H9 (cell line): ENCODE results near the gene PCYT1A. TPM values are rescaled to one million over a fixed set of nuclear protein-coding genes. Genes with fewer than 3 reads are reported as not detected.

Source experiments
- DNase-seq: peaks from one replicate; pipeline ENCODE4 v3.0.0-alpha.2; 2017
- H2AFZ ChIP-seq: one replicate; pipeline ENCODE4 v1.6.1; 2013; ENCODE audit warnings: mild to moderate bottlenecking, low read length, control low read depth, moderate library complexity
- H2AK5ac ChIP-seq: 2 replicates; pipeline ENCODE4 v1.6.1; 2013; ENCODE audit warnings: low read length, control low read depth, mixed read lengths; ENCODE audit not compliant: insufficient read length
- H2BK120ac ChIP-seq: one replicate; pipeline ENCODE4 v1.6.1; 2013; ENCODE audit warnings: low read depth, mild to moderate bottlenecking, low read length, control low read depth, inconsistent platforms; ENCODE audit not compliant: poor library complexity, severe bottlenecking
- H2BK12ac ChIP-seq: 2 replicates; pipeline ENCODE4 v1.6.1; 2013; ENCODE audit warnings: low read length, control low read depth, mixed read lengths, low read depth; ENCODE audit not compliant: insufficient read length
- H2BK15ac ChIP-seq: 2 replicates; pipeline ENCODE4 v1.6.1; 2013; ENCODE audit warnings: low read depth, low read length, control low read depth
- H2BK20ac ChIP-seq: one replicate; pipeline ENCODE4 v1.6.1; 2013; ENCODE audit warnings: low read depth, mild to moderate bottlenecking, low read length, control low read depth, inconsistent platforms; ENCODE audit not compliant: poor library complexity, severe bottlenecking
- H2BK5ac ChIP-seq: 2 replicates; pipeline ENCODE4 v1.6.1; 2013; ENCODE audit warnings: low read length, control low read depth, mixed read lengths; ENCODE audit not compliant: insufficient read length
- H3K14ac ChIP-seq: 2 replicates; pipeline ENCODE4 v1.6.1; 2013; ENCODE audit warnings: low read length, control low read depth; ENCODE audit not compliant: insufficient read depth
- H3K18ac ChIP-seq: 2 replicates; pipeline ENCODE4 v1.6.1; 2013; ENCODE audit warnings: low read depth, mild to moderate bottlenecking, mixed read lengths, low read length, control low read depth; ENCODE audit not compliant: insufficient read length
- H3K23ac ChIP-seq: 2 replicates; pipeline ENCODE4 v1.6.1; 2013; ENCODE audit warnings: low read length, control low read depth, mixed read lengths, low read depth; ENCODE audit not compliant: insufficient read length
- H3K23me2 ChIP-seq: 2 replicates; pipeline ENCODE4 v1.6.1; 2013; ENCODE audit warnings: low read depth, mild to moderate bottlenecking, mixed read lengths, low read length, control low read depth; ENCODE audit not compliant: insufficient read length, poor library complexity, severe bottlenecking
- H3K27ac ChIP-seq: 2 replicates; pipeline ENCODE4 v1.5.1; 2013; ENCODE audit warnings: low read length, control low read depth, mixed read lengths, low read depth; ENCODE audit not compliant: insufficient read length
- H3K27me3 ChIP-seq: 2 replicates; pipeline ENCODE4 v1.6.1; 2013; ENCODE audit warnings: low read length, control low read depth, inconsistent platforms; ENCODE audit not compliant: insufficient read depth
- H3K4ac ChIP-seq: 2 replicates; pipeline ENCODE4 v1.6.1; 2013; ENCODE audit warnings: low read depth, mild to moderate bottlenecking, control low read depth, inconsistent platforms, low read length, moderate library complexity
- H3K4me1 ChIP-seq: 2 replicates; pipeline ENCODE4 v1.6.1; 2013; ENCODE audit warnings: low read length, control low read depth, inconsistent platforms; ENCODE audit not compliant: insufficient read depth
- H3K4me2 ChIP-seq: 2 replicates; pipeline ENCODE4 v1.6.1; 2013; ENCODE audit warnings: low read length, control low read depth, mixed read lengths; ENCODE audit not compliant: insufficient read length, insufficient read depth
- H3K56ac ChIP-seq: 2 replicates; pipeline ENCODE4 v1.6.1; 2013; ENCODE audit warnings: low read depth, mild to moderate bottlenecking, mixed read lengths, low read length, control low read depth; ENCODE audit not compliant: insufficient read length
- H3K79me1 ChIP-seq: 2 replicates; pipeline ENCODE4 v1.6.1; 2013; ENCODE audit warnings: low read depth, mild to moderate bottlenecking, moderate library complexity, low read length, control low read depth, inconsistent platforms; ENCODE audit not compliant: insufficient read depth, poor library complexity, severe bottlenecking
- H3K79me2 ChIP-seq: 2 replicates; pipeline ENCODE4 v1.6.1; 2013; ENCODE audit warnings: low read length, control low read depth, inconsistent platforms; ENCODE audit not compliant: insufficient read depth
- H3K9ac ChIP-seq: 2 replicates; pipeline ENCODE4 v1.6.1; 2013; ENCODE audit warnings: low read length, control low read depth, mixed read lengths; ENCODE audit not compliant: insufficient read length; ENCODE audit errors: extremely low read depth
- H3K9me3 ChIP-seq: one replicate; pipeline ENCODE4 v1.6.1; 2013; ENCODE audit warnings: low read depth, low read length, inconsistent platforms; ENCODE audit not compliant: control insufficient read depth
- H3T11ph ChIP-seq: one replicate; pipeline ENCODE4 v1.6.1; 2013; ENCODE audit warnings: mild to moderate bottlenecking, low read length, control low read depth, inconsistent platforms
- H4K20me1 ChIP-seq: one replicate; pipeline ENCODE4 v1.6.1; 2013; ENCODE audit not compliant: control insufficient read depth, insufficient read length, insufficient read depth
- H4K5ac ChIP-seq: 2 replicates; pipeline ENCODE4 v1.6.1; 2013; ENCODE audit warnings: low read depth, mild to moderate bottlenecking, mixed read lengths, low read length, control low read depth; ENCODE audit not compliant: insufficient read length
- H4K8ac ChIP-seq: replicated peaks from 2 replicates; pipeline ENCODE4 v1.6.1; 2013; ENCODE audit warnings: low read length, control low read depth, mixed read lengths, low read depth; ENCODE audit not compliant: insufficient read length
- H4K91ac ChIP-seq: 2 replicates; pipeline ENCODE4 v1.6.1; 2013; ENCODE audit warnings: low read depth, mild to moderate bottlenecking, moderate library complexity, mixed read lengths, low read length, control low read depth; ENCODE audit not compliant: insufficient read length
- H3K27ac Mint-ChIP-seq, 3 experiments: 2 replicates in 2 of 3; 3 replicates in 1 of 3; pipeline ENCODE4 v1.8.0; 2020 to 2021; ENCODE audit warnings: mixed read lengths in 3 of 3, mild to moderate bottlenecking in 1 of 3, moderate library complexity in 1 of 3
- H3K27me3 Mint-ChIP-seq: 2 replicates; pipeline ENCODE4 v1.8.0; 2021; ENCODE audit warnings: low read depth, mild to moderate bottlenecking, moderate library complexity, mixed read lengths
- H3K36me3 Mint-ChIP-seq, 3 experiments: 2 replicates in 2 of 3; 3 replicates in 1 of 3; pipeline ENCODE4 v1.8.0; 2020 to 2021; ENCODE audit warnings: low read depth in 3 of 3, mixed read lengths in 3 of 3; ENCODE audit not compliant: insufficient read depth in 1 of 3
- H3K4me1 Mint-ChIP-seq, 2 experiments: 2 replicates each; pipeline ENCODE4 v1.8.0; 2020; ENCODE audit warnings: mixed read lengths in 2 of 2
- H3K4me3 Mint-ChIP-seq, 2 experiments: 2 replicates in 1 of 2; 3 replicates in 1 of 2; pipeline ENCODE4 v1.8.0; 2020 to 2021; ENCODE audit warnings: mild to moderate bottlenecking in 2 of 2, mixed read lengths in 2 of 2, moderate library complexity in 1 of 2
- H3K9me3 Mint-ChIP-seq, 2 experiments: 2 replicates in 1 of 2; 3 replicates in 1 of 2; pipeline ENCODE4 v1.8.0; 2020; ENCODE audit warnings: mild to moderate bottlenecking in 2 of 2, mixed read lengths in 2 of 2, moderate library complexity in 1 of 2
- CTCF ChIP-seq: fragments of 200-600 bp; sonication (generic); conservative IDR thresholded peaks from 3 replicates; pipeline ENCODE4 v1.8.0; 2021; ENCODE audit warnings: antibody characterized with exemption, mild to moderate bottlenecking
- WGBS: extraction: QIAGEN DNeasy Blood & Tissue Kit; methylation state at CpG from one replicate; pipeline ENCODE4 v1.1.7; 2013; ENCODE audit warnings: missing lambda C conversion rate, low lambda C conversion rate, mixed read lengths; ENCODE audit not compliant: insufficient read length; ENCODE audit errors: extremely low coverage; 5-methylcytosine and 5-hydroxymethylcytosine counted together
- total RNA-seq: library from RNA; stranded (reverse); gene quantifications from 2 replicates; pipeline ENCODE4 v1.2.1, GENCODE V29; 2021

PCYT1A gene
- total RNA-seq, 1 experiment from 2014 or later = 31.6 TPM

GRCh38 chr3:196202516-196202970 lies 85.0 kb downstream of the PCYT1A start:
- no peak overlapping the region for H3K4me2 ChIP-seq
- TF ChIP-seq CTCF = no peak

More at GRCh38 chr3:196202516-196202970, 85.0 kb downstream of the PCYT1A start:
- H3K9me3 Mint-ChIP-seq = no peaks in the 10 kb centered on the region
- Histone ChIP-seq H3T11ph (no peak overlapping the region), H4K5ac (no peak overlapping the region), H3K56ac (no peak overlapping the region), H4K20me1 (no peaks in the 10 kb centered on the region), H3K23ac (no peak overlapping the region), H2BK20ac (no peak overlapping the region), H3K79me2 (no peaks in the 10 kb centered on the region), H3K4me1 (no peaks in the 10 kb centered on the region), H3K27me3 (no peaks in the 10 kb centered on the region; the same call in 1 of the 2 replicates), H3K18ac (no peak overlapping the region), H2BK120ac (no peak overlapping the region), H3K27ac (no peak overlapping the region), H2BK12ac (no peak overlapping the region), H2AFZ (no peak overlapping the region), H4K91ac (no peak overlapping the region), H3K9me3 (no peaks in the 10 kb centered on the region), H3K4ac (no peak overlapping the region), H3K9ac (no peak overlapping the region), H4K8ac (no peak overlapping the region), H3K23me2 (peaks cover 5% of the 10 kb centered on the region), H3K79me1 (no peaks in the 10 kb centered on the region), H2AK5ac (no peak overlapping the region), H3K14ac (no peak overlapping the region), H2BK5ac (no peak overlapping the region), H2BK15ac (no peak overlapping the region; the same call in 1 of the 2 replicates)
- H3K36me3 Mint-ChIP-seq = peaks cover 0 to 4% (median 2%) of the 10 kb centered on the region in 3 experiments; a peak in 2 of 7 replicates
- peaks cover 16% of the 10 kb centered on the region for H3K27me3 Mint-ChIP-seq
- H3K27ac Mint-ChIP-seq = no peak overlapping the region; a peak in 1 of 7 replicates
- DNase-seq = no peak
- H3K4me3 Mint-ChIP-seq = no peak overlapping the region
- peaks cover 0 to 8% of the 10 kb centered on the region in 2 experiments; a peak in 2 of 4 replicates for H3K4me1 Mint-ChIP-seq
- no CpG with 5 or more reads among the region's 21 CpGs for WGBS
